Mucosa of descending colon (tissue), 3 donors: ENCODE measurements around the gene FOXM1. TPM values are rescaled to one million over a fixed set of nuclear protein-coding genes. Genes with fewer than 3 reads are reported as not detected.

Experiments
- ATAC-seq: fragments of 200-7000 bp; cut with Tn5 transposase; one replicate; pipeline ENCODE4 v1.9.1; 2020; ENCODE audit warnings: mild to moderate bottlenecking, moderate library complexity
- DNase-seq, 3 donors: peaks; one replicate each; pipeline ENCODE4 v3.0.0-alpha.2; 2020
- H3K36me3 ChIP-seq: fragments of 200-600 bp; one replicate; pipeline ENCODE4 v1.8.0; 2021; ENCODE audit warnings: low read depth, mild to moderate bottlenecking
- H3K4me1 ChIP-seq: fragments of 200-600 bp; one replicate; pipeline ENCODE4 v1.8.0; 2021; ENCODE audit warnings: low read depth, mild to moderate bottlenecking
- H3K4me3 ChIP-seq: fragments of 200-600 bp; one replicate; pipeline ENCODE4 v1.8.0; 2021; ENCODE audit warnings: mild to moderate bottlenecking
- H3K9me3 ChIP-seq: fragments of 200-600 bp; one replicate; pipeline ENCODE4 v1.8.0; 2021; ENCODE audit warnings: mild to moderate bottlenecking
- intact Hi-C, 2 donors: fragments of 100-400 bp; cut with DNase I in 1 of 2; cut with micrococcal nuclease in 1 of 2; formaldehyde crosslinking; loops; one replicate each; pipeline versions ENCODE4 v1.11.0 to v1.11.1; 2022; cut with DNase I, micrococcal nuclease
- total RNA-seq, 3 donors: library from RNA; stranded (reverse); fragmentation: NEBNext Ultra II Directional in 2 of 3; extraction: Animal tissue kit (Norgen Biotek cat#: 25700) in 2 of 3; gene quantifications; one replicate each; pipeline versions ENCODE4 v1.2.1 to v1.2.4, GENCODE V29; 2021 to 2023
- TF ChIP-seq, protein P1 (sequence below): fragments of 200-600 bp; IDR thresholded peaks from one replicate; pipeline ENCODE4 v1.8.0; 2022; ENCODE audit warnings: antibody characterized with exemption, mild to moderate bottlenecking
- donor health status: DM: no; HTN: no; CAD: no; lungs with moderate emphysema.
- donor health status: DM: no; HTN: no; CAD: no.
- donor health status: DM: no; HTN: yes; CAD: no.

The FOXM1 gene
- total RNA-seq, 3 donors from 2014 or later = 6.3 to 30.0 (median 7.7) TPM

DNA sequence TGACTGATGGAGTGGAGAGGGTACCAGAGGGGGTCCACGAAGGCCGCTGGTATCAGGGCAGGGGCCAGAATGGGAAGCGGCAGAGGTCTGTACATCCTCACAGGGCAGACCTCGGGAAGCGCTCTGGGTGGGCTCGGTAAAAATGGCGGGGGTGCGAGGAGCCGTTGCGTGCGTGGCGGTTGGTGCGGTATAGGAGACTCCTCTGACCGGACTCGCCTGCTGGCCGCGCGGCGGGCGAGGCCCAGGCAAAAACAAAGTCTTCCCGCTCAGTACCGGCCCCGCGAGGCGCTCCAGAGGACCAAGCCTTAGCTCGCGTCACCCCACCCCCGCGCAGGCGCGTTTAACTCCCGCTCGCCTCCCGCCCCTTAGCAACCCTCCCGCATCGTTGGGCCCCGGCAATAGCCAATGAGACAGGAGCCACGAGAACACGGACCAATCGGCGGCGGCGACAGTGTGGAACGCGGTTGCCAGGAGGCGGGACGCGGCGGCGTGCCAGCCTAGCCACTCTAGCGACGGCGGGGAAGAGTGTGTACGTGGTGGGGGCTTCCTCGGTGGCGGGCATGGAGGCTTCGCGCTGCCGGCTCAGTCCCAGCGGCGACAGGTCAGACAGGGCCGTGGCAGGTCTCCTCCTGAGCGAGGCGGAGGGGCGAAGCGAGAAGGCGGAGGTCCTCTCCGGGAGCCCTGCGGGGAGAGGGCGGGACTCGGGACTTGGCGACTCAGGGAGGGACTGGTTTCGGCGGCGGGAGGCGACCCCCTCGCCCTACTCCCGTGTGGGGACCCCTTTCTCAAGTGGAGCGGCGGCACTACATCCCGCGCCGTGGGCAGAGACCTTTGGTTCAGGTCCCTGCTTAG is 13.6 kb upstream of the FOXM1 start, which contains the start of gene TULP3:
TSS of gene TULP3 (plus strand) at position 504 of the 852 bp plus-strand sequence. CDS start at position 561, 57 bp downstream.
- peak; percentile 99 for ATAC-seq
- H3K36me3 ChIP-seq = no peaks in the 10 kb centered on the region
- H3K9me3 ChIP-seq = no peaks in the 10 kb centered on the region
- H3K4me1 ChIP-seq = no peaks in the 10 kb centered on the region
- intact Hi-C loops = no loop called here
- TF ChIP-seq, protein P1, sequence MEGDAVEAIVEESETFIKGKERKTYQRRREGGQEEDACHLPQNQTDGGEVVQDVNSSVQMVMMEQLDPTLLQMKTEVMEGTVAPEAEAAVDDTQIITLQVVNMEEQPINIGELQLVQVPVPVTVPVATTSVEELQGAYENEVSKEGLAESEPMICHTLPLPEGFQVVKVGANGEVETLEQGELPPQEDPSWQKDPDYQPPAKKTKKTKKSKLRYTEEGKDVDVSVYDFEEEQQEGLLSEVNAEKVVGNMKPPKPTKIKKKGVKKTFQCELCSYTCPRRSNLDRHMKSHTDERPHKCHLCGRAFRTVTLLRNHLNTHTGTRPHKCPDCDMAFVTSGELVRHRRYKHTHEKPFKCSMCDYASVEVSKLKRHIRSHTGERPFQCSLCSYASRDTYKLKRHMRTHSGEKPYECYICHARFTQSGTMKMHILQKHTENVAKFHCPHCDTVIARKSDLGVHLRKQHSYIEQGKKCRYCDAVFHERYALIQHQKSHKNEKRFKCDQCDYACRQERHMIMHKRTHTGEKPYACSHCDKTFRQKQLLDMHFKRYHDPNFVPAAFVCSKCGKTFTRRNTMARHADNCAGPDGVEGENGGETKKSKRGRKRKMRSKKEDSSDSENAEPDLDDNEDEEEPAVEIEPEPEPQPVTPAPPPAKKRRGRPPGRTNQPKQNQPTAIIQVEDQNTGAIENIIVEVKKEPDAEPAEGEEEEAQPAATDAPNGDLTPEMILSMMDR = no peak
- peak; percentile 98 to 99 (median 99) for DNase-seq
- H3K4me3 ChIP-seq = peak within 1 kb of the TSS; percentile 91

DNA sequence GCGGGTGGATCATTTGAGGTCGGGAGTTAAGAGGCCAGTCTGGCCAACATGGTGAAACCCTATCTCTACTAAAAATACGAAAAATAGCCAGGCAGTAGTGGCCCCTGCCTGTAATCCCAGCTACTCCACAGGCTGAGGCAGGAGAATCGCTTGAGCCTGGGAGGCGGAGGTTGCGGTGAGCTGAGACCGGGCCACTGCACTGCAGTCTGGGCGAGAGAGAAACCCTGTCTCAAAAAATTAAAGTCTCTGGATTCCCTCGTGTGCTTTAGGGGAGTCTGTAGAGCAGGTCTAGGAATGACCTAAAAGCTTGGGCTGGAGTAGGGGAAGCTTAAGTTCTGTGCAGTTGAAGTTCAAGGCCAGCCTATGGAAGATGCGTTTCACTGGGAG is 13.0 kb upstream of the FOXM1 start:
- Histone ChIP-seq H3K4me3 (no peak overlapping the region), H3K36me3 (no peaks in the 10 kb centered on the region), H3K9me3 (no peaks in the 10 kb centered on the region), H3K4me1 (no peaks in the 10 kb centered on the region)
- TF ChIP-seq, protein P1 = no peak
- no peak for ATAC-seq
- no peak for DNase-seq
- intact Hi-C loops = no loop called here

DNA sequence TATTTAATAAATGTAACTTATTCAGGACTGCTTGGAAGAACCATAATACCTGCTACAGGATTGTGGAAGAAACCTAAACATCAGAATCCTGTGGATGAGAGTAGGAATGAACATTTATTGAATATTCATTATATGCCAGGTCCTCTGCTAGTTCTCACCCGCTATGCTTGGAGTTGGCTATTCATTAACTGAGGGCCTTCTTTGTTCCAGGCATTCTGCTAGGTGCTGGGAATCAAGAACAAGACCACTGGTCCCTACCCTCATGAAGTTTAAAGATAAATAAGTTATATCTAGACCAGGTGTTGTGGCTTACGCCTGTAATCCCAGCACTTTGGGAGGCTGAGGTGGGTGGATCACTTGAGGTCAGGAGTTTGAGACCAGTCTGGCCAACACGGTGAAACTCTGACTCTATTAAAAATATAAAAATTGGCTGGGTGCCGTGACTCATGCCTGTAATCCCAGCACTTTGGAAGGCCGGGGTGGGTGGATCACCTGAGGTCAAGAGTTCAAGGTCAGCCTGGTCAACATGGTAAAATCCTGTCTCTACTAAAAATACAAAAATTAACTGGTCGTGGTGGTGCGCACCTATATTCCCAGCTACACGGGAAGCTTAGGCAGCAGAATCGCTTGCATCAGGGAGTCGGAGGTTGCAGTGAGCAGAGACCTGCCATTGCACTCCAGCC is 9.9 kb upstream of the FOXM1 start:
- no peak for ATAC-seq
- TF ChIP-seq, protein P1 = no peak
- DNase-seq = no peak
- H3K9me3 ChIP-seq = no peaks in the 10 kb centered on the region
- intact Hi-C loops = no loop called here
- H3K36me3 ChIP-seq = no peaks in the 10 kb centered on the region
- no peak overlapping the region for H3K4me3 ChIP-seq
- H3K4me1 ChIP-seq = no peaks in the 10 kb centered on the region

DNA sequence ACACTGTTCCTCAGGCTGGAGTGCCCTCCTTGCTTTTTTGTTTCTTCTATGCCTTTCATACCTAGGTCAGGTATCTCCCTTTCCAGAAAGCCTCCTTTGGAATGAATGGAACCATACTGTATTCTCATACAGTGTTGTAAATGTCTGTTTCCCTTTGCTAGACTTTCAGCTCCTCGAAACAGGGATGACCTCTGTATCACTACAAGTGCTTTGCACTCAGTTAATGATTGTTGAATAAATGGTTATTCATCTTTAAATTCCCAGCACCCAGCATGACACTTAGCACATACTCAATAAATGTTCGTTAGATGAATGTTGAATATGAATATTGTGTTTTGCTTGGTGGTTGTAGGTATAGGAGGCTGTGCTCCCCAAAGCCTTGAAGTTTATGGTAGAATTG is 7.8 kb upstream of the FOXM1 start:
- Histone ChIP-seq H3K4me1 (no peaks in the 10 kb centered on the region), H3K36me3 (no peaks in the 10 kb centered on the region), H3K9me3 (no peaks in the 10 kb centered on the region), H3K4me3 (no peak overlapping the region)
- intact Hi-C loops = no loop called here
- TF ChIP-seq, protein P1 = no peak
- DNase-seq (no peak), ATAC-seq (no peak)

DNA sequence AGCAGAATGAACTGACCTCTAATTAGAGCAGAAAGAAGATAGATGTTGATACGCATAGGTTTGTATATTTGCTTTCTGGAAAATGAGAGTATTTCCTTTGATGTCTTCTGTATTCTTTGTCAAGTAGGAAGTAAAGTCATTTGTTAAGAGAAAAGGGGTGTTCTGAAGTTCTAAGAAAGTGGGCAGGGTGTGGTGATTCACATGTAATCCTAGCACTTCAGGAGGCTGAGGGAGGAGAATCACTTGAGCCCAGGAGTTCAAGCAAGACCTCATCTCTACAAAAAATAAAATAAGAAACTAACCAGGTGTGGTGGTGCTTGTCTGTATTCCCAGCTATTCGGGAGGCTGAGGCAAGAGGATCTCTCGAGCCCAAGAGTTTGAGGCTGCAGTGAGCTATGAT is 2.9 kb upstream of the FOXM1 start:
- H3K36me3 ChIP-seq = no peaks in the 10 kb centered on the region
- H3K4me1 ChIP-seq = peaks cover 8% of the 10 kb centered on the region
- intact Hi-C loops = no loop called here
- no peak for ATAC-seq
- H3K4me3 ChIP-seq = no peak overlapping the region
- H3K9me3 ChIP-seq = no peaks in the 10 kb centered on the region
- DNase-seq = no peak
- TF ChIP-seq, protein P1 = no peak
